K562 (cell line): ENCODE results near the gene SEC22B. TPM values are rescaled to one million over a fixed set of nuclear protein-coding genes. Genes with fewer than 3 reads are reported as not detected.

Source experiments
- BRCA1 ChIP-seq, 2 experiments: fragments of 450-650 bp in 1 of 2; sonication (generic) in 1 of 2; formaldehyde crosslinking in 1 of 2; IDR thresholded peaks; 2 replicates each; pipeline versions ENCODE4 v1.5.0 to v1.6.1; 2017 to 2020; ENCODE audit warnings: mild to moderate bottlenecking in 1 of 2, missing genetic modification reagents in 1 of 2
- ESRRB ChIP-seq: fragments of 250-450 bp; sonication (Bioruptor Pico); IDR thresholded peaks from 2 replicates; pipeline ENCODE4 v1.5.0; 2020; ENCODE audit warnings: mild to moderate bottlenecking, moderate library complexity, borderline replicate concordance
- ETV1 ChIP-seq: fragments of 450-650 bp; conservative IDR thresholded peaks from 2 replicates; pipeline ENCODE4 v1.6.1; 2016; ENCODE audit warnings: missing genetic modification characterization, control low read depth, low read depth, missing compliant biosample characterization
- GABPA ChIP-seq: fragments of 200-800 bp; sonication (Bioruptor generic); conservative IDR thresholded peaks from 2 replicates; pipeline ENCODE4 v1.6.1; 2016; ENCODE audit warnings: low read depth, missing genetic modification characterization, missing compliant biosample characterization
- HEY1 ChIP-seq: fragments of 250-450 bp; sonication (Bioruptor Pico); IDR thresholded peaks from 2 replicates; pipeline ENCODE4 v1.5.0; 2020; ENCODE audit warnings: mild to moderate bottlenecking, moderate library complexity, borderline replicate concordance
- PHF8 ChIP-seq: fragments of 200-600 bp; sonication (generic); IDR thresholded peaks from 2 replicates; pipeline ENCODE4 v1.6.1; 2012; ENCODE audit warnings: mixed run types, mild to moderate bottlenecking, inconsistent platforms, low read length, moderate library complexity, borderline replicate concordance
- RBM14 ChIP-seq: fragments of 200-400 bp; formaldehyde crosslinking; IDR thresholded peaks from 2 replicates; pipeline ENCODE4 v1.6.1; 2018; ENCODE audit warnings: low read depth, mild to moderate bottlenecking, low read length, moderate library complexity, borderline replicate concordance; ENCODE audit not compliant: insufficient read depth
- RBM17 ChIP-seq: fragments of 200-400 bp; formaldehyde crosslinking; IDR thresholded peaks from 2 replicates; pipeline ENCODE4 v1.6.1; 2017; ENCODE audit warnings: low read depth, mild to moderate bottlenecking, low read length, borderline replicate concordance
- TBP ChIP-seq: optimal IDR thresholded peaks from 2 replicates; pipeline ENCODE3; 2011; ENCODE audit warnings: low read depth, low read length, improper control_type of control experiment
- polyA plus RNA-seq, 8 experiments: library from polyadenylated mRNA; depleted of rRNA in 4 of 8; stranded (reverse) in 5 of 8; unstranded in 3 of 8; fragments of >200 nt; fragmentation: Nextera tagmentation in 2 of 8; fragmentation: Illumina TruSeq in 1 of 8; extraction: Ambion mirVana in 2 of 8; extraction: Trizol in 1 of 8; gene quantifications; 2 replicates each; pipeline versions ENCODE4 v1.2.1 to v1.2.3, GENCODE V29; 2011 to 2014; ENCODE audit warnings: inconsistent platforms in 1 of 8, missing spikeins in 1 of 8
- total RNA-seq, 7 experiments: library from RNA; depleted of rRNA in 6 of 7; stranded (reverse); fragments of >200 nt in 6 of 7; fragmentation: Illumina TruSeq in 2 of 7; extraction: Trizol in 2 of 7; gene quantifications; 2 replicates each; pipeline versions ENCODE4 v1.2.1 to v1.2.3, GENCODE V29; 2011 to 2021; ENCODE audit warnings: low replicate concordance in 1 of 7
- TF ChIP-seq, protein P1 (sequence below): sonication (generic); formaldehyde crosslinking; IDR thresholded peaks from 2 replicates; pipeline ENCODE4 v1.8.0; 2022; ENCODE audit warnings: mild to moderate bottlenecking, missing genetic modification reagents
- TF ChIP-seq, protein P2 (sequence below): fragments of 150-350 bp; conservative IDR thresholded peaks from 2 replicates; pipeline ENCODE4 v1.6.1; 2014; ENCODE audit warnings: low read length
- TF ChIP-seq, protein P3 (sequence below), 2 experiments: fragments of 450-650 bp in 1 of 2; sonication (generic) in 1 of 2; formaldehyde crosslinking; conservative IDR thresholded peaks; 2 replicates each; pipeline versions ENCODE4 v1.4.0 to v1.8.1; 2020 to 2022; ENCODE audit warnings: mild to moderate bottlenecking in 1 of 2, missing genetic modification reagents in 1 of 2
- TF ChIP-seq, protein P4 (sequence below): fragments of 450-650 bp; formaldehyde crosslinking; IDR thresholded peaks from 2 replicates; pipeline ENCODE4 v1.4.0; 2020; ENCODE audit warnings: mild to moderate bottlenecking, moderate library complexity
- TF ChIP-seq, protein P5 (sequence below): fragments of 250-450 bp; sonication (Bioruptor Pico); IDR thresholded peaks from 2 replicates; pipeline ENCODE4 v1.5.0; 2021

Gene SEC22B
- total and polyA plus RNA-seq, 9 of the 15 experiments (the other 6 are each of a cell fraction or from before 2014, with no cell fraction given): 13.1 to 40.3 (median 23.5) TPM

DNA sequence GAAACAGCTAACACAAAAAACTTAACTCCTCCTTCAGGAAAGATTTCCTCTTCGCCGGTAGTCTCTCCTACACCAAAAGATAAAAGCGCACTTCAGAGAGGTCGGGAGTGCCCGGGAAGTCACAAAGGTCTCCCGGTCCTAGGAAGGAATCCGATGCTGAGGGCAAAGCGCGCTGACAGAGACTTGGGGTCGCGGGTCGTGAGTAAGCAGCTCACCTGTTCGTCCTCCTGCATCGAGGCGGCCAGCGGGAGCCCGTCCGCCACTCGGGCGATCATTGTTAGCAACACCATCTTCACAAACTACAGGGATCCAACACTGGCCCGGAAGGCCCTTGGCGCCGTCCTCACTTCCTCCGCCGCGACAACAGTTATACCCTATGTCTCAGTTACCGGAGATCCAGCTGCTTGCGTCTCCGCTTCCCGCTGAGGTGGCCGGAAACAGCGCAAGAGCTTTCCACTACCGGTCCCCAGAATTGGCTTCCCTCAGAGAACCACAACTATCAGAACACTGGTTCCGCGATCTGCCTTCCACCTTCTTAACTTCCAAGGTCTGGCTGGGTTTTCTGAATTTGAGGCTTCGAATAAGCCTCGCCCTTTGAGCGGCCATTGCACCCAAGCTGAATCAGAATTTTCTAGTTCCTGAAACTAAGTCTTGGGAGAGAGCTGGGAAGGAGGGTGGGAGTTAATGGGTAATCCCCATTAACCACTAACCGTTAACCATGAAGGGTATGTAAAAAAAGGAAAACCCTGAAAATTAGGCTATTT lies at the start of gene SEC22B (continued):
- TF ChIP-seq, protein P1, sequence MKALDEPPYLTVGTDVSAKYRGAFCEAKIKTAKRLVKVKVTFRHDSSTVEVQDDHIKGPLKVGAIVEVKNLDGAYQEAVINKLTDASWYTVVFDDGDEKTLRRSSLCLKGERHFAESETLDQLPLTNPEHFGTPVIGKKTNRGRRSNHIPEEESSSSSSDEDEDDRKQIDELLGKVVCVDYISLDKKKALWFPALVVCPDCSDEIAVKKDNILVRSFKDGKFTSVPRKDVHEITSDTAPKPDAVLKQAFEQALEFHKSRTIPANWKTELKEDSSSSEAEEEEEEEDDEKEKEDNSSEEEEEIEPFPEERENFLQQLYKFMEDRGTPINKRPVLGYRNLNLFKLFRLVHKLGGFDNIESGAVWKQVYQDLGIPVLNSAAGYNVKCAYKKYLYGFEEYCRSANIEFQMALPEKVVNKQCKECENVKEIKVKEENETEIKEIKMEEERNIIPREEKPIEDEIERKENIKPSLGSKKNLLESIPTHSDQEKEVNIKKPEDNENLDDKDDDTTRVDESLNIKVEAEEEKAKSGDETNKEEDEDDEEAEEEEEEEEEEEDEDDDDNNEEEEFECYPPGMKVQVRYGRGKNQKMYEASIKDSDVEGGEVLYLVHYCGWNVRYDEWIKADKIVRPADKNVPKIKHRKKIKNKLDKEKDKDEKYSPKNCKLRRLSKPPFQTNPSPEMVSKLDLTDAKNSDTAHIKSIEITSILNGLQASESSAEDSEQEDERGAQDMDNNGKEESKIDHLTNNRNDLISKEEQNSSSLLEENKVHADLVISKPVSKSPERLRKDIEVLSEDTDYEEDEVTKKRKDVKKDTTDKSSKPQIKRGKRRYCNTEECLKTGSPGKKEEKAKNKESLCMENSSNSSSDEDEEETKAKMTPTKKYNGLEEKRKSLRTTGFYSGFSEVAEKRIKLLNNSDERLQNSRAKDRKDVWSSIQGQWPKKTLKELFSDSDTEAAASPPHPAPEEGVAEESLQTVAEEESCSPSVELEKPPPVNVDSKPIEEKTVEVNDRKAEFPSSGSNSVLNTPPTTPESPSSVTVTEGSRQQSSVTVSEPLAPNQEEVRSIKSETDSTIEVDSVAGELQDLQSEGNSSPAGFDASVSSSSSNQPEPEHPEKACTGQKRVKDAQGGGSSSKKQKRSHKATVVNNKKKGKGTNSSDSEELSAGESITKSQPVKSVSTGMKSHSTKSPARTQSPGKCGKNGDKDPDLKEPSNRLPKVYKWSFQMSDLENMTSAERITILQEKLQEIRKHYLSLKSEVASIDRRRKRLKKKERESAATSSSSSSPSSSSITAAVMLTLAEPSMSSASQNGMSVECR: no peak
- peak; percentile 99 for TF ChIP-seq PHF8
- TF ChIP-seq ETV1 (tag): peak; percentile 95
- TF ChIP-seq, protein P2, sequence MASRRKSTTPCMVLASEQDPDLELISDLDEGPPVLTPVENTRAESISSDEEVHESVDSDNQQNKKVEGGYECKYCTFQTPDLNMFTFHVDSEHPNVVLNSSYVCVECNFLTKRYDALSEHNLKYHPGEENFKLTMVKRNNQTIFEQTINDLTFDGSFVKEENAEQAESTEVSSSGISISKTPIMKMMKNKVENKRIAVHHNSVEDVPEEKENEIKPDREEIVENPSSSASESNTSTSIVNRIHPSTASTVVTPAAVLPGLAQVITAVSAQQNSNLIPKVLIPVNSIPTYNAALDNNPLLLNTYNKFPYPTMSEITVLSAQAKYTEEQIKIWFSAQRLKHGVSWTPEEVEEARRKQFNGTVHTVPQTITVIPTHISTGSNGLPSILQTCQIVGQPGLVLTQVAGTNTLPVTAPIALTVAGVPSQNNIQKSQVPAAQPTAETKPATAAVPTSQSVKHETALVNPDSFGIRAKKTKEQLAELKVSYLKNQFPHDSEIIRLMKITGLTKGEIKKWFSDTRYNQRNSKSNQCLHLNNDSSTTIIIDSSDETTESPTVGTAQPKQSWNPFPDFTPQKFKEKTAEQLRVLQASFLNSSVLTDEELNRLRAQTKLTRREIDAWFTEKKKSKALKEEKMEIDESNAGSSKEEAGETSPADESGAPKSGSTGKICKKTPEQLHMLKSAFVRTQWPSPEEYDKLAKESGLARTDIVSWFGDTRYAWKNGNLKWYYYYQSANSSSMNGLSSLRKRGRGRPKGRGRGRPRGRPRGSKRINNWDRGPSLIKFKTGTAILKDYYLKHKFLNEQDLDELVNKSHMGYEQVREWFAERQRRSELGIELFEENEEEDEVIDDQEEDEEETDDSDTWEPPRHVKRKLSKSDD: peak; percentile 89; the same call in 1 of the 2 replicates
- TF ChIP-seq, protein P3, sequence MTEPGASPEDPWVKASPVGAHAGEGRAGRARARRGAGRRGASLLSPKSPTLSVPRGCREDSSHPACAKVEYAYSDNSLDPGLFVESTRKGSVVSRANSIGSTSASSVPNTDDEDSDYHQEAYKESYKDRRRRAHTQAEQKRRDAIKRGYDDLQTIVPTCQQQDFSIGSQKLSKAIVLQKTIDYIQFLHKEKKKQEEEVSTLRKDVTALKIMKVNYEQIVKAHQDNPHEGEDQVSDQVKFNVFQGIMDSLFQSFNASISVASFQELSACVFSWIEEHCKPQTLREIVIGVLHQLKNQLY (CRISPR knock-in tag; conservative IDR thresholded peaks at IDR 0.05): no peak
- TF ChIP-seq ESRRB: no peak
- no peak for TF ChIP-seq RBM17
- TF ChIP-seq GABPA (tag): peak; percentile 100
- no peak for TF ChIP-seq BRCA1 (IDR thresholded peaks at IDR 0.05)
- no peak for TF ChIP-seq BRCA1 (CRISPR knock-in tag; IDR thresholded peaks at IDR 0.05)
- peak; percentile 95 for TF ChIP-seq TBP
- no peak for TF ChIP-seq HEY1 (CRISPR knock-in tag)
- TF ChIP-seq RBM14: no peak
- TF ChIP-seq, protein P4, sequence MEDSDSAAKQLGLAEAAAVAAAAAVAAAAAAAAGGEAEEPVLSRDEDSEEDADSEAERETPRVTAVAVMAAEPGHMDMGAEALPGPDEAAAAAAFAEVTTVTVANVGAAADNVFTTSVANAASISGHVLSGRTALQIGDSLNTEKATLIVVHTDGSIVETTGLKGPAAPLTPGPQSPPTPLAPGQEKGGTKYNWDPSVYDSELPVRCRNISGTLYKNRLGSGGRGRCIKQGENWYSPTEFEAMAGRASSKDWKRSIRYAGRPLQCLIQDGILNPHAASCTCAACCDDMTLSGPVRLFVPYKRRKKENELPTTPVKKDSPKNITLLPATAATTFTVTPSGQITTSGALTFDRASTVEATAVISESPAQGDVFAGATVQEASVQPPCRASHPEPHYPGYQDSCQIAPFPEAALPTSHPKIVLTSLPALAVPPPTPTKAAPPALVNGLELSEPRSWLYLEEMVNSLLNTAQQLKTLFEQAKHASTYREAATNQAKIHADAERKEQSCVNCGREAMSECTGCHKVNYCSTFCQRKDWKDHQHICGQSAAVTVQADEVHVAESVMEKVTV (CRISPR knock-in tag): 0 out of 2 replicates have a peak, but pooled peaks have one; percentile 12
- TF ChIP-seq, protein P5, sequence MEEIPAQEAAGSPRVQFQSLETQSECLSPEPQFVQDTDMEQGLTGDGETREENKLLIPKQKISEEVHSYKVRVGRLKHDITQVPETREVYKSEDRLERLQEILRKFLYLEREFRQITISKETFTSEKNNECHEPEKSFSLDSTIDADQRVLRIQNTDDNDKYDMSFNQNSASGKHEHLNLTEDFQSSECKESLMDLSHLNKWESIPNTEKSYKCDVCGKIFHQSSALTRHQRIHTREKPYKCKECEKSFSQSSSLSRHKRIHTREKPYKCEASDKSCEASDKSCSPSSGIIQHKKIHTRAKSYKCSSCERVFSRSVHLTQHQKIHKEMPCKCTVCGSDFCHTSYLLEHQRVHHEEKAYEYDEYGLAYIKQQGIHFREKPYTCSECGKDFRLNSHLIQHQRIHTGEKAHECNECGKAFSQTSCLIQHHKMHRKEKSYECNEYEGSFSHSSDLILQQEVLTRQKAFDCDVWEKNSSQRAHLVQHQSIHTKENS (CRISPR knock-in tag): no peak
